Astrocyte of the cerebellum (primary cell): Measurements from ENCODE around the gene CDH4.
"Not testable (repeated sequence)": the region's sequence is repeated elsewhere in the genome, so short reads cannot be mapped to it uniquely, and the experiment has no call there.

Experiments
- DNase-seq: peaks from one replicate; pipeline ENCODE4 v3.0.0-alpha.2; 2011; ENCODE audit warnings: low read depth
- H3K4me3 ChIP-seq: 2 replicates; pipeline ENCODE4 v1.5.1; 2011; ENCODE audit warnings: mild to moderate bottlenecking, low read depth, low read length, moderate library complexity
- CTCF ChIP-seq: IDR thresholded peaks from 2 replicates; pipeline ENCODE4 v1.5.1; 2012; ENCODE audit warnings: low read length, low read depth, moderate library complexity, mild to moderate bottlenecking; ENCODE audit errors: missing control alignments
- in situ Hi-C: cut with HindIII; loops from 2 replicates; pipeline ENCODE4 v1.10.0; 2017; ENCODE audit warnings: low sequenced_read_pairs

Gene CDH4

GRCh38 chr20:61853073-61854005 lies 601.3 kb downstream of the CDH4 start:
- H3K4me3 ChIP-seq: no peak overlapping the region
- in situ Hi-C loops: no loop called here
- TF ChIP-seq CTCF: no peak

GRCh38 chr20:61854538-61854937 lies 602.5 kb downstream of the CDH4 start:
- in situ Hi-C loops, DNase-seq, H3K4me3 ChIP-seq: not testable (repeated sequence)

More at GRCh38 chr20:61853073-61854005, 601.3 kb downstream of the CDH4 start:
- no peak for DNase-seq

- no peak overlapping the region for H3K4me3 ChIP-seq
- no peak for TF ChIP-seq CTCF
- in situ Hi-C loops: no loop called here
- no peak for DNase-seq
These were observed 603.2 kb downstream of the CDH4 start for GRCh38 chr20:61855286-61855685.

GRCh38 chr20:61856626-61857413 lies 604.8 kb downstream of the CDH4 start:
- TF ChIP-seq CTCF: no peak
- DNase-seq: no peak
- in situ Hi-C loops: no loop called here
- H3K4me3 ChIP-seq: no peak overlapping the region

- TF ChIP-seq CTCF: no peak
- no peak for DNase-seq
- in situ Hi-C loops: no loop called here
- no peak overlapping the region for H3K4me3 ChIP-seq
These were observed 605.3 kb downstream of the CDH4 start for GRCh38 chr20:61857414-61857775.

GRCh38 chr20:61857884-61858283 lies 605.8 kb downstream of the CDH4 start:
- no peak for TF ChIP-seq CTCF
- DNase-seq: no peak
- no peak overlapping the region for H3K4me3 ChIP-seq
- in situ Hi-C loops: no loop called here

GRCh38 chr20:61859767-61860166 lies 607.7 kb downstream of the CDH4 start:
- TF ChIP-seq CTCF: no peak

More at GRCh38 chr20:61859767-61860166, 607.7 kb downstream of the CDH4 start:
- H3K4me3 ChIP-seq: no peak overlapping the region
- DNase-seq: no peak
- in situ Hi-C loops: no loop called here
